SHP77 treated with DMSO at 0.1 percent for 48 hours (cell line): ENCODE measurements around the gene KLHDC4.
"Not testable (repeated sequence)": the region's sequence is repeated elsewhere in the genome, so short reads cannot be mapped to it uniquely, and the experiment has no call there.

Source experiments
- DNase-seq: peaks from one replicate; lab custom pipeline; 2025; lab: John Stamatoyannopoulos, UW

Gene KLHDC4

DNA sequence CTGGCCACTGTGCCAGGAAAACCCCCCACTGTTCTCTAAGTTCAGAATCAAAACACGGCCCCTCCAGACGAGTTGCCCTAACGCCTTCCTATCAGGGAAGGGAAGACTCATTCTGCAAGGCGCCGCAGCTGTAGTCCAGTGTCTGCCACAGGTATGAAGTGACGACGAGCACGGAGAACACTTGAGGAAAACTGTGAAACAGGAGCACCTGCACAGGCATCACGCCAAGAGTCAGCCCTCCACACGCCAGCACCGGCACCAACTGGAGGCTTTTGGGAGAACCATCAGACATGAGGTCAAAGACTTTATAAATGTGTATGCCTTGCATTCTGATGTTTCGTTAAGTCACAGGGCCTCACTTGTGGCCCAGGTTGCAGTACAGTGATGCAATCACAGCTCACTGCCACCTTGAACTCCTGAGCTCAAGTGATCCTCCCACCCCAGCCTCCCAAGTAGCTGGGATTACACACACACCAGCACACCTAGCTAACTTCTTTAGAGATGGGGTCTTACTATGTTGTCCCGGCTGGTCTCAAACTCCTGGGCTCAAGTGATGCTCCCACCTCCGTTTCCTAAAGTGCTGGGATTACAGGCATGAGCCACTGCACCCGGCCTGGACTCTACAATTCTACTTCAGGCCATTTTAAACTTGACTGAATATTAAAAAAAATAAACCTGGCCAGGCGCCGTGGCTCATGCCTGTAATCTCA, 22.9 kb downstream of the KLHDC4 start:
- DNase-seq, result no peak

DNA sequence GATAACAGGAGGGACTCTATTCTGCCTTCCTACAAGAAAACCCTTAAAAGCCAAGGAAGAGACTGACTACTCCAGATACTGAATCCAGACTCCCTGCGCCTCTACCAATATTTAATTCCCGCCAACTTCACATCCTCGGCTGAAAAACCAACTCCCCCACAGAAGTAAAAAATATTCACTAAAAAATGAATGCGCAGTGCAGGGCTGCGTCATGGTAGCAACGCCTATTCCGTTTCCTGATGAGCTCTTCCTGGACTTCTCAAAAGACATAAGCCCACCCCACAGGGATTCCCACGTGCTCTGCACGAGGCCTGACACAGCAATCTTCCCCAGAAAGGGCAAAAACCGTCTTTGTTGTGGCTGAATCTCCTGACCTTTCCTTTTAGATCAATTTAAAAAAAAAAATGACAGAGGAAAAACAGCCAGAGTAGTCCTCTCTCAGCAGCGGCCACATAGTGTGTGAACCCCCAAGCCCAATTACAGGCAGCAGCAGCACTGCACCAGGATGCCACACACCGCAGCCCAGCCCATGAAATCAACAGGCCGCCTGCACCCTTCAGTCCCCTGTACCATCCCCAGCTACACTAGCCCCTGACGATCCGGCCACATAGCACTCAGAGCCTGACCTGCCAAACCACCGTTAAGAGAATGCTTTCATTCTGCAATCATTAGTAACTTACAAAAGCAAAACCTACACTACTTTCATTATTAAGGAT, 23.9 kb downstream of the KLHDC4 start:
- DNase-seq, result no peak

DNA sequence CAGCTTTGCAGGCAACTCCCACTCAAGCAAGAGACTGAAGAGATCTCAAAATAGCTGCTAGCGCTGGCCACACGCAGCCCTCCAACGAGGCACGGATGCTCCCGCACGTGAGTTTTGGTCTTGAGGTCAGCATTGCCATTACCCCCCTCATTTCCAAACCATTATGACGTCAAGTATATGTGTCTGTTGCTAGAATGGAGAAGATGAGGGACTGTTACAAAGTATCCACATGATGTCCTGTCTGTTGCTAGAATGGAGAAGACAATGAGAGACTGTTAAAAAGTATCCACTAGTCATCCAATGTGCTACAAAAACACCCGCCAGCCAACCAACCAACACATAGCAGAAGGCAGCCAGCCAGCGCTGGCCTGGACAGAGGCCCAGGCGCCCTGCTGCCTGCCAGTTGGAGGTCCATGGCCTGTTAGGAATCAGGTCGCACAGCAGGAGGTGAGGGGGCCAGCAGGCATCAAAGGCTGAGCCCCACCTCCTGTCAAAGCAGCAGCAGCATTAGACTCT, 24.8 kb downstream of the KLHDC4 start:
- DNase-seq, result no peak

DNA sequence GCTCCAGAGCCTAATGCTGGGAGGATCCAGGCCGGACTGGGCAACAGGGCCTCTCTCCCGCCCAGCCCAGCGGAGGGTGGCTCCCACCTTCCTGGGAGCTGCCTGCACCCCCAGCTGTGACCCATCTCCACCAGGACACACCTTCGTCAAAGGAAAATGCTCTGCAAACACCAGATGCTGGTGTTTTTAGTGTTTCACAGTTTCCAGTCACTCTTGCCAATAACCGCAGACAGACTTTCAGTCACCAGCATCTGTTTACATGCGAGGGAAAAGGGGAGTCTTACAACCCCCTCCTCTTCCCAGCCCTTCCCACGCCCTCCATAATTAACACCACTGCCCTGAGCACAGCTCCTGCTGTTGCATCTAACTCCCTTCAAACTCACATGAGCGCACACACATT, 25.3 kb downstream of the KLHDC4 start:
- DNase-seq, result no peak

DNA sequence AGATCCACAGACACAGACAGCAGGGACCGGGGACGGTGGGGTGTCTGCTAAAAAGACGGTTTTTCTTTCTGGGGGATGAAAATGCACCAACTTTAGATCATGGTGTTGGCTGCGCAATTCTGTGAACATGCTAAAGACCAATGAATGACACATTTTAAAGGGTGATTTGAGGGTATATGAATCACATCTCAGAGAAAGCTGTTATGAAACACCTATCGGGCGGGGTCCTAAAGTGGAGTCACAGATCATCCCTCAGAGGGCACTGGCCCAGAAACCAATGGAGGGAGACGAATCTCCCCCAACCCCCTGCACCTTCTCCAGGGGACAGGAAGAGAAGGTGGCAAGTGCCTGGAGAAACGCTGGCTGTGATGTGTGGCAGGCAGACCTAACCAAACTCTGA, 26.0 kb downstream of the KLHDC4 start:
- DNase-seq, result no peak

DNA sequence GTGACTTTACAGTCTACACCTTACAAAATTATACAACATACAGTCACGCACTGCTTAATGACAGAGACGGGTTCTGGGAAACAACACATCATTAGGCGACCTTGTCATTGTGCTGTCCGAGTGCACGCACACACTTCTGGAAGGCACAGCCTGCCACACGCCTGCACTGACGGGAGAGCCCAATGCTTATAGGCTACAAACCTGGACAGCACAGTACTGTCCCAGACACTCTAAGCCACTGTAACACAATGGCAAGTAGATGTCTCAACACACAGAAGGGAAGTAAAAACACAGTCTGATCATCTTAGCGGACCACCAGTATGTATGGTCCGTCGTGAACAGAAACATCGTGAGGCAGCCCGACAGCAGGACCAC, 29.8 kb downstream of the KLHDC4 start:
- no peak for DNase-seq

DNA sequence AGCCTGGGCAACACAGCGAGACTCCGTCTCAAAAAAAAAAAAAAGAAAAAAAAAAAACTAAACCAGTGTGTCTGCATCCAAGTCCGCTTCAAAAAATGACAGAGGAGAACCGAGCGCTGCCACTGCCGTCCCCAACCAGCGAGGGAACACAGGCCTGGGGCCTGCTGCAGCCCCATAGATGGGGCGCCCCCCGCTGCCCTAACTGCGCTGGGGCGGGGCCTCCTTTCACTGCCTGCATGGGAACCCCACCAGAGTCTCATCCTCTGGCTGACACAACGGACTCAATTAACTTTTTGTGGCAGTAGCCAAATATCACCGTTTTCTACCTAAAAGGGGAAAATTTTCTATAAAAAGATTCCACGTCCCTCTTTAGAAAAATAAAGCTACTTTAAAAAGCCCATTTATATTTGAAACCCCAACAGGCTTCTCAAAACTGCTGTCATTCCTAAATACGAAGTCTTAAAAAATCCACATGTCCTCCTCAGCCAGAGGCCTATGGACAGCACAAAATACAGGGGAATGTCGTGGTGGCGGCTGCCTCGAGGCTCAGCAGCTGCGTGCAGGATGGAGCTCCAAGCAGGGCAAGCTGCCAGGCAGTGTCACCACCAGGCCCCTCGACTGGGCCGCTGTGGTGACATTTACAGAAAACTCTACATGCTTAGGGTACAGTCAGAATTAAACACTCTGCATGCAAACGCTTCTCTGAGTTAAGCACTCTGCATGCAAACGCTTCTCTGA, 30.3 kb downstream of the KLHDC4 start:
- peak; percentile 72 for DNase-seq

DNA sequence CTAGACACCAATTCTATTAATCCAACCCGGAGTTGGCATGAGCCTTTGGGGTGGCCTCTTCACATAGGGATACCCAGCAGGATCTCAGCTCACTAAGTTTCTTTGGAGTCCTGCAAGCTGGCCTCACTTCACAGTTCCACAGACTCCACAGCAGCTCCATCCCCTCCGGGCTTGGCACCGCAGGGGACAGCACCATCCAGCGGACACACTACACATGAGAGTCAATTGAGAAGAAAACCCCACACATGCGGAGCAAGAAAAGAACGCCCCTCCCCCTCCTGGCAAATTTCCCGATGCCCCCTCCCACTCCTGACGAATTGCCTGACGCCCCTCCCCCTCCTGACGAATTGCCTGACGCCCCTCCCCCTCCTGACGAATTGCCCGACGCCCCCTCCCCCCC, 31.1 kb downstream of the KLHDC4 start:
- DNase-seq, result no peak

DNA sequence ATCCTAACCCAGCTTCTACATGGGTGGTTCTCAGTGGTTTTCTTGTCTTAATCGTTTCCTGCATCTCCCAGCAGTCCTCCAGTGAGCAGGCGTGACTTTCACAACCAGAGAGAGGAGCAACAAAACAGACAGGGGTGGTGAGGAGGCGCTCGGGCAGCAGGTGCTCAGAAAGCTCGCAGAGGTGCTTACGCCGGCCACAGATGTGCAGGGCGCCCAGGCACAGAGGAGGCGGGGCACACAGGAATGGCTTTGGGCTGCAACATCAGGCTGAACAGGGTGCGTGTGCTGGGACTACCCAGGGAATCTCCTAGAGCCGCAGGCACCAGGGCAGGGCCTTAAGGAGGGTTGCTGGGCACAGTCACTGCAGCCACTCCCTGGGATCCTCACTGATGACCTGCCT, 32.6 kb downstream of the KLHDC4 start:
- DNase-seq, result peak; percentile 5

DNA sequence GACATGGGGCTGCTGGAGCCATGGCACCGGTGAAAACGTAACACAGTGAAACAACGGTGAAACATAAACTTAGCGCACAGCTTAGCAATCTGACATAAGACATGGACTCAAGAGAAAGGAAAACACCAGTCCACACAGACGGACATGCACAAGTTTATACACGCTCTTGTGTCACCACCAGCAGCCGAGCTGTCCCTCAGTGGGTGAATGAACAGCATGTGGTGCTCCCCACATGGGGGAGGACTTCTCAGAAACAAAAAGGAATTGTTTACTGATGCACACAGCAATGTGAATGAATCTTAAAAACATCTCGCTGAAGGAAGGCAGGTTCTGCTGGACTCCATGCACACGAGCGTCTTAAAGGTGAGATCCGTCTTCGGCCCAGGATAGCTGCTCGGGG, 34.2 kb downstream of the KLHDC4 start:
- no peak for DNase-seq

DNA sequence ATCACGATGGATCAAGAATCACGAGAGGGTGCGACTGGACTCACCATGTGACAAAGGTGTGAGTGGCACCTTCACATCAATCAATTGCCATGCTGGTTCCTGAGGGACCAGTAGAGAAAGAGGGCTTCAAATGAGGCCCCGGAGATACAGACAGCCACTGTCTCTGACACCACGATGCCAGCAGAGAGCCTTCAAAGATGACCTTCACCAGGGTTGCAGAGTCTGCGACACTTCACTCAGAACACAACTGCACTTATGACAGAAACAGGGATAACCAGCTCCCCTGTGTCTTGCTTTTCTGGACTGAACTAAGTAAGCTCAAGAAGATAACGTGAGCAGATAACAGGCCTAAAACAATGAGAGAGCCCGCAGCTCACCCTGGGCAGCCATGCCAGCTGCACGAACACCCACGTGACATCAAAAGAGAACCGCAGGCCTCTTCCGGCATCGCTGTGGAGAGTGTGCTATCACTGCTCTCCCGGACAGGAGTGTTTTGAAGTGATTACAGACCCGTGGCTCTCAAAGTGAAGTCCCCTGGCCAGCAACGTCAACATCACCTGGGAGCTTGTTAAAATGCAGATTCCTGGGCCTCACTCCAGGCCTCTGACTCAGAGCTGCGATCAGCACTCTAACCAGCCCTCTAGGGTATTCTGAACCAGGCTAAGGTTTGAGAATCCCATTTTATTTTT, 36.4 kb downstream of the KLHDC4 start:
- DNase-seq, result no peak

DNA sequence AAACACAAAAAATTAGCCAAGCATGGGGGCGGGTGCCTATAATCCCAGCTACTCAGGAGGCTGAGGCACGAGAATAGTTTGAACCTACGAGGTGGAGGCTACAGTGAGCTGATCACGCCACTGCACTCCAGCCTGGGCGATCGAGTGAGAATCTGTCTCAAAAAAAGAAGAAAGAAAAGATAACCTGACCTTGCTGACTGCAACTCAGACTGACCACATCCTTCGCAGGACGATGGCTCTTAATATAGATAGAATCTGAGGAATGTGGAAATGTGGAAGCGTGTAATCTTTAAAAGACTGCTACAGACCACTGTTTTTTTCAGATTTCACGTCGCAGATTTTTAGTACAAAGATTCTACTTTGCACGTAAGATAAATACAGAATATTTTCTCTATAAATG, 37.8 kb downstream of the KLHDC4 start:
- no peak for DNase-seq

DNA sequence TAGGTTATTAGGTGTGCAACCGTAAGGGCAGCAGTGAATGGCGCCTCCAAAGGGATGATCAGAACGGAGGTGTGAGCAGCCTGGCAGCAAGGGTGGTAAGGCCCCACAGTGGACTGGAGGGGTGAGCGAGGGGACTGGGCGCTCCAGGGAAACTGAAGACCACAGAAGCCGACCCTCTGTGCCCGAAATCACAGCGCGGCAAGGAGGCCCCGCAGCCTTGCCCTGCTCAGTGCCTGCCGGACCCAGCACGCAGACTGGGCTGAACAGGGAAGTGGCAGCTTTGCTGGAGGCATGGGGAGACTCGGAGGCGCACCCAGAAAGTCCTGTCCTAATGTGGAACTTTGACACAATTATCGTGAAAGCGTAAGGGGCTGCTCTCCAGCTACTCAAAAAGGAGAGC, 38.4 kb downstream of the KLHDC4 start:
- no peak for DNase-seq

DNA sequence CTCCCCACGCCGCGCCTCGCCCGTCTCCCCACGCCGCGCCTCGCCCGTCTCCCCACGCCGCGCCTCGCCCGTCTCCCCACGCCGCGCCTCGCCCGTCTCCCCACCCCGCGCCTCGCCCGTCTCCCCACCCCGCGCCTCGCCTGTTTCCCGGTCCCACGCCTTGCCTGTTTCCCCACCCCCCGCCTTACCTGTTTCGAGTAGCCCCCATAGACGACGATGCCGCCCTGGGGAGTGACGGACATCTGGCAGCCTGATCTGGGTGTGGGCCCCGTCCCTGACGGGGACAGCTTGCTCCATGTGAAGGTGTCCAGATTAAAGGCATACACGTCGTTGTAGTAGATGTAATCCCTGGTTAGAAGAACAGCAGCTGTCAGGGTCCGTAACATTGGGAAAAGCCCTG, 39.2 kb downstream of the KLHDC4 start:
- DNase-seq, result not testable (repeated sequence)

DNA sequence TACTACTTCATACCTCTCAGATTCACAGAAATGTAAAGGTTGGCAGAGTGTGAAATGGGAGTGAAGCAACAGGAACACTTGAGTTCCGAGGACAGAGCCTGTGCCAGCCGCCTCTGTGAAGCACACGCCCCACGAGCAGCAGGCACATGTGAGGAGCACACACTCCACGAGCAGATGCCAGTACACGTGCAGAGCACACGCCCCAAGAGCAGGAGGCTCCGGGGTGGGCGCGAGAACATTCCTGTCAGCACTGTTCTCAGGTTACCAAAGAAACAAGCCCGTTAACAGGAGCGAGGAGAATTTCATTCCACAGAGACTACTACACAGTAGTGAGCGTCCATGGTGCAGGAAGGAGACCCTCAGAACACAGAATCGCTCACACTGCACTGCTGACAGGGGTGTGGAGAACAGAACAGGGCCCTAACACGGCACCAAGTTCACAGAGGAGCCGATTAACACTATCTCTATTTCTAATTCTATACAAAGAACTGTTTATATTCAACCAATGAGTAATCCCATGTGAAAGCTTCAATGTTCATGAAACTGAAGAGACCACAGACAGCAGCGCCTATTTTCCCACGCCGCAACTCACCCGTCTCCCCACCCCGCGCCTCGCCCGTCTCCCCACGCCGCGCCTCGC, 40.1 kb downstream of the KLHDC4 start:
- peak; percentile 48 for DNase-seq

DNA sequence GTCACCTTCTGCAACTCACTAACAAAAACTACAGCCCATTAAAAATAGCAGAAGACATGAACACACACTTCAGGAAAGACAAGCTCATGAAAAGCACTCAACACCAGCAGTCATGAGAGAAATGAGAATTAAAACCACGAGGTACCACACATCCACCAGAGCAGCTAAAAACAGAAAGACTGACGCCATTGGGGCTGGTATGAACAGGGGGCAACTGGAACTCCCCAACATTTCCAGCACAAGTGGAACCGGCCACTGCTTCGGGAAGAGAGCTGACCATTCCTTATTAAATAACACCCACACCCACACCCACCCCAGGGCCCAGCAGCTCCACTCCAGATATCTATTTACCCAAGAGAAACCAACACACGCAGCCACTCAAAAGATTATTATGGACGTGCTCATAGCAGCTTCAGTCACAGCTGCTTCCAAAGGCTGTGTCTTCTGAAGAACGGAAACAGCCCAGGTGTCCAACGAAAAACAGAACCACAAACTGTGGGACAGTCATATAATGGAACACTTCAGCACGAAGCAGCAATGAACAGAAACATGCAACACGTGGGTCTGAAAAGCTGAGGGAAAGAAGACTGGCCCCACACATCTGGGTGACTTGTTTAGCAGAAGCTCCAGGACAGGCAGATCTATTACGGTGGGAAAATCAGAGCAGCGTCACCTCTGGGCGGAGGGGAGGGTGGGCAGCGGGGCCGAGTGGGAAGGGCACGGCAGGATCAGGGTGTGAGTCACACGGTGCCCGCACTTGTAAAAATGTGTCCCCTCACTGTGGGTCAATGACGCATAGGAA, 41.1 kb downstream of the KLHDC4 start:
- DNase-seq, result peak; percentile 79

DNA sequence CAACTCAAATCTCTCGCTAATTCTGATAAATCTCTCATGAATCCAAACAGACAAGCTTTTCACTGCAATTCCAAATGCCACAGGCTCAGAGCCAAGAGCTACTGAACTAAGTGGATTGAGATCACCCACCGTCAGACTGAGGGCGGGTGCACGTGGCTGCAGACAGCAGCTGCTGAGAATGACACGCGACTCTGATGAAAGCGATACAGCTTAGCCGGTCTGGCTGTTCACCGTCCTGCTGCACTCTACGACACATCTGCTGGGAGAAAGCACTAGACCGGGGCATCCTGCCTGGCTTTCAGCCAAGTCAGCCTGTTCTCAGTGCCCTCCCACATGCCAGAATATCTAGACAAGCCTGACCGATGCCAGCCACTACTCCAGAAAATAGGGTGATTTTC, 42.6 kb downstream of the KLHDC4 start:
- DNase-seq, result peak; percentile 99

DNA sequence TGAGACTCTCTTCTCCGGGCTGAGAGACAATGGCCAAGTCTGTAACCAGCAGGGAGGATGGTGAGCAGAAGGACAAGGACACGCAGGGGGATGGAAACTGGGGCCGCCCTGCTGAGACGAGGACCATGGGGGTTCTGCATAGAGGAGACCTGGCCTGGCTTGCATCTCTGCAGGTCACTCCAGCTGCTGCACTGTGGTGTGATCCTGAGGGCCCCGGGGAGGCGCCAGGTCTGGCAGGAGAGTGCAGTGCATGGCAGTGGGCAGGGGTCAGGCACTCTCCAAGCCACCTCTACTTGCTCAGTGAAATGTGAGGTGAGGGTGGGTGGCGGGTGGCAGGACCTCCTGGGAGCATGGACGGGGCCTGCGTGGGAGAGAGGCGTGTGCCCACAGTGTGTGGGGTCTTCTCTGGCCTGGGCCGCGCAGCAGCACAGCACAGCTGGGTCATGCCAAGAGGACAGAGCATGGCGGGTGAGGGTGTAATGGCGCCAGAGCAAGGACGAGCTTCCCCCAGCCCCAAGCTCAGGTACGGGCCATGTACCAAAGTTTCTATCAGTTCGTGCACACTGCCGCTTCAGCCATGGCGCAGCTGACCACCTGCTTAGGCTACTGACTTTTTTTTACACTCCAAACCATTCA, 43.1 kb downstream of the KLHDC4 start:
- no peak for DNase-seq

DNA sequence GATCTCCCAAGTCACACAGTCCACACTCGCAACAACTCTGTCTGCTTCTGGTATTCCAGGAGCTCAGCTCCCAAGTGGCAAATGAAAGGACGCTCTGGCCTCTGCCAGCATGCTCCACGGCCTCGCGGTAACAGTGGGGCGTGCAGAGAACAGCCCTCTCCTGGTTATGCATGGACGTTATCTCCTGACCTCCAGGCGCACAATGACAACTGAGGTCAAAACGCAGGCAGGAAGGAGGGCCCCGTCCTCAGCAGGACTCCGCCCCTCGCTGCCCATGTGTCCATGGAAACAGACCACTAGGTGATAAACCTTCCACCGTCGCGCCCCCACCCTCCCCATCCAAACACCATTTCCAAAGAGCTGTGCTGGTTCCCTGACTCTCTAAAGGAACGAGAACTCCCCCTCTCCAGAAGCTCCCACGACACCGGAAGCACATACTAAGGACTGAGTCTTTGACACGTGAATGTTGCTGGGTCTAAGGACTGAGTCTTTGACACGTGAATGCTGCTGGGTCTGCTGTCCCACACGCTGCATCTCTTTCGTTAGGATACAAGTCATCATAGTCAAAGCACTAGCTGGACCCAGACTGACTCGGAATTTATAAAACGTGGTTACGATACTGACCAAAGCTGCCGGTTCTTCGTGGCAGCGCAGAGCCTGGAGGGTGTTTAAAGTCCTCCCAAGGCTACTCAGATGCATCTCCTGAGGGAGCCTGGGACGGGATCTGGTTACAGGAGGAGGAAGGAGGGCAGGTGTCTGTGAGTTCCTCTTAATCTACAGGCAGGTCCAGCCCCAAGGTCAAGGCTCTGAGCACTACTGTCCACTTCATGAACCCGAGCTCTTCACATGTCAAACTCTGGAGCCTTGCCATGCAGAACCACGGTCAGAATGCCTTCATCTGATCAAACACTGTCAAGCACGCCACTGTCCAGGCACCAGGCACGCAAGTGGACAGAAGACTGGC, 43.9 kb downstream of the KLHDC4 start:
- peak; percentile 29 for DNase-seq
